ENCODE data around the gene HSD3B7.
"Not testable (repeated sequence)": the region's sequence is repeated elsewhere in the genome, so short reads cannot be mapped to it uniquely, and the experiment has no call there.

HSD3B7 gene

DNA sequence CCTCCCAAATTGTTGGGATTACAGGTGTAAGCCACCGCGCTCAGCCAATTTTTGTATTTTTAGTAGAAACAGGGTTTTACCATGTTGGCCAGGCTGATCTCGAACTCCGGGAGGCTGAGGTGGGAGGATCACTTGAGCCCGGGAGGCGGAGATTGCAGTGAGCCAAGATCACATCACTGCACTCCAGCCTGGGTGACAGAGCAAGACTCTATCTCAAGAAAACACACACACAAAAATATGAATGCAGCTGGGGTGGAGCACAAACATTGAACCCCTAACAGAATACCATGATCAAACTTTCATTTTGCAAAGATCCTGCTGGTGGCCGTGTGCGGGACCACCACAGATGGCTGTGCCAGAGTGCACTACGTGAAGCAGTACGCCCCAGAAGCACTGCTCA is 32.7 kb downstream of the HSD3B7 start:
- DNase-seq (ENCODE audit: low read depth in 1 of 2, low spot score in 1 of 2): not testable (repeated sequence)

DNA sequence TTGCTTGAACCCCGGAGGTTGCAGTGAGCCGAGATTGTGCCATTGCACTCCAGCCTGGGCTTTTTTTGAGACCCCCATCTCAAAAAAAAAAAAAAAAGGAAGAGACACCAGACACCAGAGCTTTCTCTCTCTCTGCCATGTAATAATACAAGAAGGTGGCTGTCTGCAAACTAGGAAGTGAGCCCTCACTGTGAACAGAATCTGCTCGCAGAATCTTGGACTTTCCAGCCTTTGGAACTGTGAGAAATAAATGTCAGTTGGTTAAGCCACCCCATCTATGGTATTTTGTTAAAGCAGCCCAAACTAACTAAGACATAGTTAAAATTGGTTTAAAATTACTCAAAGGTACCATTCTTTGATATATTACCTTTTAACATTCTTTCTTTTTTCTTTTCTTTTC is 35.5 kb downstream of the HSD3B7 start:
- DNase-seq (ENCODE audit: low read depth in 1 of 2, low spot score in 1 of 2): no peak

DNA sequence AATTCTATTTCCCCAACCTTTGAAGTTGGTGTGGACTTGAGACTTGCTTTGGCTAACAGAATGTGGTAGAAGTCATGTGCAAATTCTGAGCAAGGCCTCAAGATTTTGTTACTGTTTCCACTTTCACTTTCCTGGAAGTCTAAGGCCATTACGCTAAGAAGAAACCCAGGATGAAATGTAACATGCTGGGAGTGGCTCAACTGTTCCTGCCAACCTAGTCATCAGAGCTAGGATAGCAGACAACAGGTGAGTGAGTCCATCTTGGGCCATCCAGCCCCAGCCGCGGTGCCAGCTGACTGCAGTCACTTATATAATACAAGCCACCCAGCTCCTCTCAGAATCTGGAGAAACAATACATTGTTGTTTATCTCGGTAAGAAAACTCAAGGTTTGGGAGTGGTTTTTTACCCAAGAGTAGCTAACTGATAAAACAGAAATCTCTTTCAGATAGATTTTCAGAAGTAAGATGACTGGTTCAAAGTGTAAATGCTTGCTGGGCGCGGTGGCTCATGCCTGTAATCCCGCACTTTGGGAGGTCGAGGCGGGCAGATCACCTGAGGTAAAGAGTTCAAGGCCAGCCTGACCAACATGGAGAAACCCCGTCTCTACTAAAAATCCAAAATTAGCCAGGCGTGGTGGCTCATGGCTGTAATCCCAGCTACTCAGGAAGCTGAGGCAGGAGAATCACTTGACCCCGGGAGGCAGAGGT is 37.7 kb downstream of the HSD3B7 start:
- DNase-seq (ENCODE audit: low read depth in 1 of 2, low spot score in 1 of 2): no peak

DNA sequence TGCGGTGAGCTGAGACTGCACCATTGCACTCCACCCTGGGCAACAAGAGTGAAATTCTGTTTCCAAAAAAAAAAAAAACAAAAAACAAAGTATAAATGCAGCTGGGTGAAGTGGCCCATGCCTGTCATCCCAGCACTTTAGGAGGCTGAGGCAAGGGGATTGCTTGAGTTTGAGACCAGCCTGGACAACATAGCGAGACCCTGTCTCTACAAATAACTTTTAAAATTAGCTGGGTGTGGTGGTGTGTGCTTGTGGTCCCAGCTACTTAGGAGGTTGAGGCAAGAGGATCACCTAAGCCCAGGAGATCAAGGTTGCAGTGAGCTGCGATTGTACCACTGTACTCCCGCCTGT is 38.2 kb downstream of the HSD3B7 start:
- DNase-seq (ENCODE audit: low read depth in 1 of 2, low spot score in 1 of 2): no peak

DNA sequence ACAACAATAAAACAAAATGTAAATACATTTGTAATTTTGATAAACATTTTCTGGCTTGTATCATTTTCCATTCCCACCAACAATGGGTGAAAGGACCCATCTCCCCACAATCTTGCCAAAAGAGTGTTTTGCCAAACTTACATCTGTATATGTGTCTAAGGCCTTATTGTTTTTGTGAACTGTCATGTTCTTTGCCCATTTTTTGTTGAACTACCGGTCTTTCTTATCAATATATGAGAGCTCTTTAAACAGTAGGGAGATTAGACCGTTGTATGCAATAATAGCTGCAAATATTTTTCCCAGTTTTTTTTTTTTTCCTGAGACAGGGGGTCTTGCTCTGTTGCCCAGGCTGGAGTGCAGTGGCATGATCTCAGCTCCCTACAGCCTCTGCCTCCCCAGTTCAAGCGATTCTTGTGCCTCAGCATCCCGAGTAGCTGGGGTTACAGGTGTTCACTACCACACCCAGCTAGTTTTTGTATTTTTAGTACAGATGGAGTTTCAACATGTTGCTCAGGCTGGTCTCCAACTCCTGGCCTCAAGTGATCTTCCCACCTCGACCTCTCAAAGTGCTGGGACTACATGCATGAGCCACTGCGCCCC is 38.7 kb downstream of the HSD3B7 start:
- DNase-seq (ENCODE audit: low read depth in 1 of 2, low spot score in 1 of 2): no peak

DNA sequence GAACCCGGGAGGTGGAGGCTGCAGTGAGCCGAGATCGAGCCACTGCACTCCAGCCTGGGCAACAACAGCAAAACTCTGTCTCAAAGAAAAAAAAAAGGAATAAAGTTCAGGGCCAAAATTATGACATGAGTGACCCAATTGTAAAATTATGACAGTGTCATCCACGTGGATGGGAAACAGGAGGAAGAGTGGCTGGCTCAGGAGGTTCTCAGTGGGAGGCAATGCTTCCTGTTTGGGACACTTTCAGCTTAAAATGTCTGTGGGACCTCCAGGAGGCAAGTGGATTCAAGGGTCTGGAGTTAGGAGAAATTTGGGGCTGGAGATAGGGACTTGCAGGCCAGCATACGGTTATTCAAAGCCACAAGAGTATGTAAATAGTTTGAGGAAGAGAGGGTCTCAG is 40.3 kb downstream of the HSD3B7 start:
- DNase-seq (ENCODE audit: low read depth in 1 of 2, low spot score in 1 of 2): no peak

DNA sequence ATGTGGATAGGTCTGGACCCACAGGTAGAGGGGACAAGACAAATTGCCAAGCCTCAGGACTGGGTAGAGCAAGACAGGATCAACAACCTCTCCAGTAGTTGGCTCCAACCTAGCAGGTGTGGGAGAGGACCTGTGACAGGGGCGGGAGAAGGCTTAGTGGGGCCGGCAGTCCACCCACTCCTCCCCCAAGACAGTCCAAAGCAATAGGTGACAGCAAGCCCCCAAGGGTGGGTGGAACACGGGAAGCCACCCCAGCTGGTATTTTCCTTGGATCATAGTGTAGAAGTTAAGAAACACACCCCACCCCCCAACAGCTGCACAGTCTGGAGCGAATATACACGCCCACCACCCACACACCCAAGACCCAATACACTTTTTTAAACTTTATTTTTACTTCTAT is 44.3 kb downstream of the HSD3B7 start:
- DNase-seq (ENCODE audit: low read depth in 1 of 2, low spot score in 1 of 2): no peak

DNA sequence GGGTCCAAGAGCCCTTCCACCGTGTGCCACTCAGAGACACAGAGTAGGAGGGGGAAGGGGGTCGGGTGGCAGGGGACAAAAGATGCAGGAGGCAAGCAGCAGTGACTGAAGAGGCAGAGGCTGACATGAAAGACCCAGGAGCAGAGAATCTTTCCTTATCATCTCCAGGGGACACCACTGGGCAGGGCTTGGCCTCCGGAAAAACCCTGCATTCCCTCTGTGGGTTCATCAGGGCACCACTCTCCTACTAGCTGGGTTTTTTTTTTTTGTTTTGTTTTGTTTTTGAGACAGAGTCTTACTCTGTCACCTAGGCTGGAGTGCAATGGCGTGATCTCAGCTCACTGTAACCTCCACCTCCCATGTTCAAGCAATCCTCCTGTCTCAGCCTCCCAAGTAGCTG is 46.3 kb downstream of the HSD3B7 start:
- no peak for DNase-seq (ENCODE audit: low read depth in 1 of 2, low spot score in 1 of 2)

DNA sequence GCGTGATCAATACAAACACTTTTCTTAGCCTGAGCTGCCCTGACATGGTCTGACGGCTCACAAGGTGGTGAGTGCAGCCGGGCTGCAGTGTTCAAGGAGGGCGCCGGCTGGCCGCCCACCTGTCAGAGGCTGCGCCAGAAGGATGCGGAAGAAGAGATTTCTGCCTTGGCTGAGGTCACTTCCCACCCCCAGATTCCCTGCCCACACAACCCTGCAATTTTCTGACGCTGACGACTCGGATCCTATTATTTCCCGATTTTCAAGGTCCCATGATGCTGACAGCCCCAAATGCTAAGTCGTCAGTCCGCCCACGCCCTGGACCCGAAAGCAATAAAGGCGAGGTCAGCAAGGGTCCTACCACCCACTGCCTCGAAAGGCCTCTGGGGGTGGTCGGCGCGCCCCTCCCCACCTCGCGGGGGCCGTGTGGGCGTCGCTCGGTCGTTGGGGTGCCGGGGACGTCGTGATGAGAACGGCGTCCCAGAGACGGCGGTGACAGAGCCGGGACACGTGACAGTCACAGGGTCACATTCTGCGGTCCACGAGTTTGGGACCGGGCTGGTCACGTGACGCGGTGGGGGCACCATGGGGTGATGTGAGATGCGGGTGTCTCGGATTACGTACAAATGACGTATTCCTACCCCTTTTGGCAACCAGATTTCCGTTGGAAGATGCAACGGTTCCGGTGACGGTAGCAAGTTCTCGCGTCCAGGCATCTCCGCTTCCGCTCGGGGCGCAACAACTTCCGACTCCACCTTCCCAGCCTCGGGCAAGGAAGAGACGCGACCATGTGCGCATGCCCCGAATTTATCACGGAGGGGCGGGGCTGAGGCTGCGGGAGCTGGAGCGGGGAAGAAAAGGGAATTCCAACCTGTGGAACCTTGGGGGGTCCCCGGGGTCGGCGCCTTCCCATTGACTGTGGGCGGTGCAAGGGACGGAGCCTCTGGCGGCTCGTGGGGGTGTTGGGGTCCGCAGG is 48.0 kb downstream of the HSD3B7 start, which contains the start of gene STX4:
STX4 (plus strand) TSS at position 823 of the 973 bp plus-strand sequence. CDS start 248 bp downstream, outside the sequence.
- peak; percentile 95 to 96 for DNase-seq (ENCODE audit: low read depth in 1 of 2, low spot score in 1 of 2)

DNA sequence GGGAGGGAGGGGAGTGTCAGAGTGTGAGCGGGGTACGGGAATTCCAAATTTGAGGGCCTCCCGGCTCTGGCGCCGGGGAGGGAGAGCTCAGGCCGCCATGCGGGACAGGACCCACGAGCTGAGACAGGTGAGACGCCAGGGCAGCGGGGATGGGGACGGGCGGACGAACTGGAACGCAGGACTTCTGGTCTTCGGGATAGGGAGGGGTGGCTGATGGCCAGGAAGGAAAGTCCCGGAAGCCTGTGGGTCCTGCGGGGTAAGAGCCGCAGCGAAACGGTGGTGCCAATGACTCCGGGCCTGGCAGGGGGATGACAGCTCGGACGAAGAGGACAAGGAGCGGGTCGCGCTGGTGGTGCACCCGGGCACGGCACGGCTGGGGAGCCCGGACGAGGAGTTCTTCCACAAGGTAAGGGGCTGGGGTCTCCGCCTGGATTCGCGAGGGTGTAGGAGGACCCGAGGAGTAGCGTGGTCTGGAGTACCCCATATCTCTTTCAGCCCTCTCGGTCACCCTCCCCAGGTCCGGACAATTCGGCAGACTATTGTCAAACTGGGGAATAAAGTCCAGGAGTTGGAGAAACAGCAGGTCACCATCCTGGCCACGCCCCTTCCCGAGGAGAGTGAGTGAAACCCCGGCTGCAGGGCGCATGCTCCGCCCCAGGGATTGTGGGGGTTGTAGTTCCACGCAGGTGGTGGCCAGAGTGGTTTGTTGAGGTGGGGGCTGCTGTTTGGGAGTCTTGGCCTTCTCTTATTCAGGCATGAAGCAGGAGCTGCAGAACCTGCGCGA is 48.9 kb downstream of the HSD3B7 start:
- DNase-seq (ENCODE audit: low read depth in 1 of 2, low spot score in 1 of 2): peak; percentile 79 to 86

DNA sequence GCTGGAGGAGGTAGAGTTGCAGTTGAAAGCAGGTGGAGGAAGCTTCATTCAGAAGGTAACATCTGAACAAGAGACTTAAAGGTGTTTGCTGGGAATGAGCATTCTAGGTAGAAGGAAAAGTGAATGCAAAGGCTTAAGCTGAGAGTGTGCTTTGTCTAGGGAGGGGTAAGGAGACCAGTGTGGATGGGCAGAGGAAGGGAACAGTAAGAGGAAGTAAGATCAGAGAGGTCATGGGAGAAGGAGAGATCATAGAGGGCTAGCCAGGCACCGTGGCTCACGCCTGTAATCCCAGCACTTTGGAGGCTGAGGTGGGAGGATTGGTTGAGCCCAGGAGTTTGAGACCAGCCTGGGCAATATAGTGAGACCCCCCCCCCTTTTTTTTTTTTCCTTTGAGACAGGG is 51.7 kb downstream of the HSD3B7 start:
- DNase-seq (ENCODE audit: low read depth in 1 of 2, low spot score in 1 of 2): no peak
